Right atrium auricular region (tissue), 2 donors: ENCODE data around the gene GLRA2. TPM values are rescaled to one million over a fixed set of nuclear protein-coding genes. Genes with fewer than 3 reads are reported as not detected.
"Not testable (repeated sequence)": the region's sequence is repeated elsewhere in the genome, so short reads cannot be mapped to it uniquely, and the experiment has no call there.

ENCODE experiments used
- DNase-seq: peaks from one replicate; pipeline ENCODE4 v3.0.0-alpha.2; 2019; ENCODE audit warnings: low spot score
- H3K27ac ChIP-seq, 2 donors: fragments of 200-600 bp; sonication (generic); 1 replicate in 1 of 2; 2 replicates in 1 of 2; pipeline ENCODE4 v1.5.1; 2016 to 2019
- H3K27me3 ChIP-seq, 2 donors: fragments of 200-600 bp; sonication (generic); one replicate each; pipeline versions ENCODE4 v1.5.1 to v1.6.0; 2017 to 2019
- H3K36me3 ChIP-seq: fragments of 200-600 bp; sonication (generic); one replicate; pipeline ENCODE4 v1.5.1; 2016
- H3K4me1 ChIP-seq, 2 donors: fragments of 200-600 bp; sonication (generic); one replicate each; pipeline versions ENCODE4 v1.5.1 to v1.6.0; 2017 to 2019
- H3K4me3 ChIP-seq, 2 donors: fragments of 200-600 bp; sonication (generic); 1 replicate in 1 of 2; 2 replicates in 1 of 2; pipeline ENCODE4 v1.5.1; 2017 to 2019; ENCODE audit warnings: mild to moderate bottlenecking in 1 of 2, moderate library complexity in 1 of 2
- H3K9me3 ChIP-seq, 2 donors: fragments of 200-600 bp; sonication (generic); one replicate each; pipeline ENCODE4 v1.5.1; 2019
- total RNA-seq, 2 donors: library from RNA; depleted of rRNA; stranded (reverse); fragments of >200 nt; gene quantifications; one replicate each; pipeline ENCODE4 v1.1.0, GENCODE V29; 2016
- TF ChIP-seq, protein P1 (sequence below), 2 donors: fragments of 200-600 bp; sonication (generic); IDR thresholded peaks; one replicate each; pipeline ENCODE4 v1.5.1; 2019; ENCODE audit warnings: antibody characterized with exemption in 2 of 2

GLRA2 gene
- total RNA-seq, 2 donors from 2014 or later = not detected

DNA sequence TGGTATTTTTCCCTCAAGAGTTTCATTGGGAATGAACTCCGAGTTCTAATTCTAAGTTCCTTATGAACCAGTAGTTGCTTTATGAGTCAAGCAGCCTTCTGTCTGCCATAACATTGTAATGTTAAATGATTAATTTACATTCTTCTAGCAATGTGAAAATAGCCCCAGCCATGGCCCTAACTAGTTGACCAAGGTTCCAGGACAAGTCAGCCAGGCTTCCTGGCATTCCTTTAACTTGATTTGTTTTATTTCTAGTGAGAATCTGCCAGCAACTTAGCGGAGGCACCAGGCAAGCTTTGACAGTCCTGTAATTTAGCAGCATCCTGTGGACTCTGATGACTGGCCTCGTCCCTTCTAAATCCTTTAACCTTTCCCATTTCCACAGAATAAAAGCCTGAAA, 69.0 kb downstream of the GLRA2 start:
- DNase-seq = no peak
- no peaks in the 10 kb centered on the region for H3K36me3 ChIP-seq
- H3K4me3 ChIP-seq = no peak overlapping the region
- no peaks in the 10 kb centered on the region for H3K27me3 ChIP-seq
- no peaks in the 10 kb centered on the region for H3K4me1 ChIP-seq
- TF ChIP-seq, protein P1, sequence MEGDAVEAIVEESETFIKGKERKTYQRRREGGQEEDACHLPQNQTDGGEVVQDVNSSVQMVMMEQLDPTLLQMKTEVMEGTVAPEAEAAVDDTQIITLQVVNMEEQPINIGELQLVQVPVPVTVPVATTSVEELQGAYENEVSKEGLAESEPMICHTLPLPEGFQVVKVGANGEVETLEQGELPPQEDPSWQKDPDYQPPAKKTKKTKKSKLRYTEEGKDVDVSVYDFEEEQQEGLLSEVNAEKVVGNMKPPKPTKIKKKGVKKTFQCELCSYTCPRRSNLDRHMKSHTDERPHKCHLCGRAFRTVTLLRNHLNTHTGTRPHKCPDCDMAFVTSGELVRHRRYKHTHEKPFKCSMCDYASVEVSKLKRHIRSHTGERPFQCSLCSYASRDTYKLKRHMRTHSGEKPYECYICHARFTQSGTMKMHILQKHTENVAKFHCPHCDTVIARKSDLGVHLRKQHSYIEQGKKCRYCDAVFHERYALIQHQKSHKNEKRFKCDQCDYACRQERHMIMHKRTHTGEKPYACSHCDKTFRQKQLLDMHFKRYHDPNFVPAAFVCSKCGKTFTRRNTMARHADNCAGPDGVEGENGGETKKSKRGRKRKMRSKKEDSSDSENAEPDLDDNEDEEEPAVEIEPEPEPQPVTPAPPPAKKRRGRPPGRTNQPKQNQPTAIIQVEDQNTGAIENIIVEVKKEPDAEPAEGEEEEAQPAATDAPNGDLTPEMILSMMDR (IDR thresholded peaks at IDR 0.05) = no peak
- no peak overlapping the region for H3K27ac ChIP-seq
- H3K9me3 ChIP-seq = peaks cover 0 to 3% of the 10 kb centered on the region in 2 donors

DNA sequence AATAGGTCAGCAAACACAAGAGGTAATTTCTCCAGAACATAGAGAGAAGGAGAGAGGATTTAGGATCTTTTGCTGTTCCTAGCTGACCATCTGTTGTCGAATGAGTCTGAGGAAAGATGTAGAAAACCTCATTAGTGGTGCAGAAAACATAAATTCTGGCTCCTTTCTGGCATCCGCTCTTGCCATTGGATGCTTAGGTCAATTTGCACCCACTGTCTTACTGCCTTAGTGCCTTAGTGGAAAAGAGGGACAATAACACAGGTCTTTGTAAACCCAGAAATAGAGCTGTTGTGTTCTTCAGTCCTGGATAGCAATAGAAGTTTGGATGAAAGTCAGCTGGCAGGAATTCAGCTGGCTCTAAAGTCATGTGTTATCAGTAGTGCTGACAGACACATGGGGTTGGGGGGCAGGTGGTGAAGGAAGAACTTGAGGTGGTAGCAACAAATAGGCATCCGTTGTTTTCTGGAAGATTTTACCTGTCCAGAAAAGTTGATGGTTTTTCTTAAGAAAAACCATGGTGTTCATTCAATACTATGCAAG, 78.2 kb downstream of the GLRA2 start:
- H3K36me3 ChIP-seq = no peaks in the 10 kb centered on the region

DNA sequence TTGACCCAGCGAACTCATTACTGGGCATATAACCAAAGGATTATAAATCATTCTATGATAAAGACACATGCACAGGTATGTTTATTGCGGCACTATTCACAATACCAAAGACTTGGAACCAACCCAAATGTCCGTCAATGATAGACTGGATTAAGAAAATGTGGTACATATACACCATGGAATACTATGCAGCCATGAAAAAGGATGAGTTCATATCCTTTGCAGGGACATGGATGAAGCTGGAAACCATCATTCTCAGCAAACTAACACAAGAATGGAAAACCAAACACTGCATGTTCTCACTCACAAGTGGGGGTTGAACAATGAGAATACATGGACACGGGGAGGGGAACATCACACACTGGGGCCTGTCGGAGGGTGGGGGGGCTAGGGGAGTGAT, 83.1 kb downstream of the GLRA2 start:
- not testable (repeated sequence) for H3K9me3 ChIP-seq, DNase-seq, H3K36me3 ChIP-seq, H3K27me3 ChIP-seq, H3K27ac ChIP-seq, H3K4me1 ChIP-seq, H3K4me3 ChIP-seq

More for the DNA sequence above, 78.2 kb downstream of the GLRA2 start:
- DNase-seq = no peak
- TF ChIP-seq, protein P1 (IDR thresholded peaks at IDR 0.05) = no peak
- Histone ChIP-seq H3K9me3 (peaks cover 0 to 3% of the 10 kb centered on the region in 2 donors), H3K27me3 (no peaks in the 10 kb centered on the region), H3K4me3 (no peak overlapping the region), H3K4me1 (no peaks in the 10 kb centered on the region), H3K27ac (no peak overlapping the region)

DNA sequence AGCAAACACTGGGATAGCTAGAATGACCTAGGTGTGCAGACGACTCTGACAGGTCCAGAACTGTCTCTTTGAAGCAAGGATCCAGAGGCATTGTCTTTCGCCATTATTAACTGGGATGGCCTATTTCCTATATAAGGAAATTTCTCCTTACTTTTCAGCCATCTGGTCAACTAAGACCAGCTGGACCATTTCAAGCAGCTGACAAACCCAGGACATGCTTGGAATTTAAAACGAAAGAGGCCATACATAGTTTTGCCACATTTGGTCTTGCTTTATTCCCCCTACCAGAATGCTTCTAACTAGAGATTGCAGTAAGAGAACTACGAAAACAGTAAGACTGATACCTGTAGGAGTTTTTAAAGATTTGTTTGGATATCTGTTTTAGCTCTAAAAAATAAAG, 87.0 kb downstream of the GLRA2 start:
- TF ChIP-seq, protein P1 (IDR thresholded peaks at IDR 0.05) = no peak
- DNase-seq = no peak
- Histone ChIP-seq H3K36me3 (no peaks in the 10 kb centered on the region), H3K4me1 (no peaks in the 10 kb centered on the region), H3K9me3 (no peaks in the 10 kb centered on the region), H3K4me3 (no peak overlapping the region), H3K27ac (no peak overlapping the region), H3K27me3 (no peaks in the 10 kb centered on the region)

DNA sequence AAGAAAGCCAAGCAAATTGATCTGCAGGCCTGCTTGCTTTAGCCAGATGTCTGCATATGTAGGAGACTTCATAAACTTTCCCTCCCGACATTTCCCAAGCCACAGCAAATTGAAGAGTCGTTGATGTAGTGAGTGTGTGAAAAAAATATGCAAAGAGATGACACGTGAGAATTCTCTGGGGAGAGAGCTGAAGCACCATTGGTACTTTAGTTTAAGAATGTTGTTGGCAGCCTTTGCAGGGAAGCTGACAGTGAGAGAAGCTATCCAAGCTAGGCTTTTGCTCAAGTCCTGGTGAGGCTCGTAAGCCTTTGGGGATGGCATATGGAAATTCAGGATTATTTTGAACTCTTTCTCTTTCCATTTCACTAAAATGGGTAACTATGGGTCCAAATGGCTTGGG, 87.5 kb downstream of the GLRA2 start:
- no peaks in the 10 kb centered on the region for H3K36me3 ChIP-seq
- DNase-seq = no peak
- H3K27me3 ChIP-seq = no peaks in the 10 kb centered on the region
- no peak overlapping the region for H3K27ac ChIP-seq
- no peaks in the 10 kb centered on the region for H3K4me1 ChIP-seq
- H3K9me3 ChIP-seq = no peaks in the 10 kb centered on the region
- no peak overlapping the region for H3K4me3 ChIP-seq
- TF ChIP-seq, protein P1 (IDR thresholded peaks at IDR 0.05) = no peak

DNA sequence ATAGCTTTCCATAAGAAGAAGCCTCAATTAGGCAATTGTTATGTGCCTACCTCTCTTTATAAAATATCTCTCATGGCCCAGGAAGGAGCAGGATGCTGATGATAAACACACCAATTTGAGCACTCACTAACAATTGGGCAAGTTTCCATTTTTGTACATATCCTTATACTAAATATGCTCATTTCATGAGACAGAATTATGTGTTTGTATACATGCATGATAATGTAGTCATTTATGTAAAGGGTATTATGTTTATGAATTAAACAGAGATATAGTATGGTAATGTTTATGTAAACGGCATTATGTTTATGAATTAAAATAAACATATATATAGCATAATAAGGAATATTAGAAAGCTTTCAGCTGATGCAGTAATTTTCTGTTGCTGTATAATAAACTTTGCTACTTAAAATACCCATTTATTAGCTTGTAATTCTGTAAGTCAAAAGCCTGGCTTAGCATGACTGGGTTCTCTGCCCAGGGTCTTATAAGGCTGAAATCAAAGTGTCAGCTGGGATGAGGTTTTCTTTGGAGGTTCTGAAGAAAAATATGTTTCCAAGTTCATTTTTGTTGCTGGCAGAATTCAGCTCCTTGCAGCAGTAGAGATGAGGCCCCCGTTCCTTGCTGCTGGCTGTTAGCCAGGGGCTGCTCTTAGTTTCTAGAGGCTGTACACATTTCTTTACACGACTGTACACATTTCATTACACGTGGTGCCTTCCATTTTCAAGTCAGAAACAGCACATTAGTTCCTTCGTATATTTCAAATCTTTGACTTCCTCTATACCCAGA, 89.0 kb downstream of the GLRA2 start:
- no peaks in the 10 kb centered on the region for H3K36me3 ChIP-seq
- DNase-seq = no peak
- H3K4me3 ChIP-seq = no peak overlapping the region
- H3K27ac ChIP-seq = no peak overlapping the region
- peaks cover 0 to 7% of the 10 kb centered on the region in 2 donors for H3K9me3 ChIP-seq
- H3K27me3 ChIP-seq = no peaks in the 10 kb centered on the region
- TF ChIP-seq, protein P1 (IDR thresholded peaks at IDR 0.05) = no peak
- no peaks in the 10 kb centered on the region for H3K4me1 ChIP-seq
